K562 (cell line): ENCODE measurements around the gene PBX4.

Experiments
- CCNT2 ChIP-seq: IDR thresholded peaks from 2 replicates; pipeline ENCODE4 v1.6.1; 2011; ENCODE audit warnings: borderline replicate concordance, low read depth, mild to moderate bottlenecking, moderate library complexity, mixed read lengths, low read length; ENCODE audit not compliant: insufficient read length; ENCODE audit errors: extremely low read depth
- ESRRA ChIP-seq: fragments of 450-650 bp; IDR thresholded peaks from 2 replicates; pipeline ENCODE4 v1.6.1; 2014; ENCODE audit warnings: low read depth, mild to moderate bottlenecking, moderate library complexity, borderline replicate concordance
- FOXA1 ChIP-seq: fragments of 450-650 bp; IDR thresholded peaks from 2 replicates; pipeline ENCODE4 v1.6.1; 2016; ENCODE audit warnings: mild to moderate bottlenecking, borderline replicate concordance
- ILK ChIP-seq: fragments of 450-650 bp; IDR thresholded peaks from 2 replicates; pipeline ENCODE4 v1.6.1; 2016; ENCODE audit warnings: missing genetic modification characterization, low read depth, mild to moderate bottlenecking, missing compliant biosample characterization, moderate library complexity, borderline replicate concordance
- LEF1 ChIP-seq: fragments of 450-650 bp; IDR thresholded peaks from 2 replicates; pipeline ENCODE4 v1.6.1; 2016; ENCODE audit warnings: mild to moderate bottlenecking
- MXI1 ChIP-seq: IDR thresholded peaks from 2 replicates; pipeline ENCODE4 v1.6.1; 2011; ENCODE audit warnings: low read depth, mild to moderate bottlenecking, improper control_type of control experiment, low read length
- TF ChIP-seq, protein P1 (sequence below), 2 experiments: fragments of 450-650 bp in 1 of 2; sonication (generic) in 1 of 2; formaldehyde crosslinking in 1 of 2; IDR thresholded peaks; 2 replicates each; pipeline versions ENCODE4 v1.7.1 to v1.9.0; 2016 to 2022; ENCODE audit warnings: inconsistent platforms in 1 of 2, mild to moderate bottlenecking in 1 of 2, missing genetic modification reagents in 1 of 2
- TF ChIP-seq, protein P2 (sequence below), 3 experiments: IDR thresholded peaks in 2 of 3; conservative IDR thresholded peaks in 1 of 3; 2 replicates each; pipeline ENCODE4 v1.5.1; 2011 to 2012; ENCODE audit warnings: low read length in 3 of 3, mild to moderate bottlenecking in 3 of 3, control low read depth in 2 of 3, improper control_type of control experiment in 1 of 3, inconsistent platforms in 1 of 3, low read depth in 1 of 3, mixed read lengths in 1 of 3, moderate library complexity in 1 of 3; ENCODE audit not compliant: insufficient read depth in 2 of 3

DNA sequence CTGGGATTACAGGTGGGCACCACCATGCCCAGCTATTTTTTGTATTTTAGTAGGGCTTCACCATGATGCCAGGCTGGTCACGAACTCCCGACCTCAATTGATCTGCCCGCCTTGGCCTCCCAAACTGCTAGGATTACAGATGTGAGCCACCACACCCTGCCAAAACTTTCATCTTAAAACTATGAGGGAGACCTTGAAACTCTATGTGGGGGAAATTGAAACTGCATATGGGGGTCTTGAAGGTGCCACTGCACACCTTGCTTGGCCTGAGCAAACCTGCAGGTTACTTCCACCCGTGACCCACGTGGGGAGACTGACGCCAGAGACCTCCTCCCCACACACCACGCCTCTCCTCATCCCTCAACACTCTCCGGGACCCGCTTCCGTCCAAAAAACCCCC lies 64.8 kb downstream of the PBX4 start:
- TF ChIP-seq, protein P1, sequence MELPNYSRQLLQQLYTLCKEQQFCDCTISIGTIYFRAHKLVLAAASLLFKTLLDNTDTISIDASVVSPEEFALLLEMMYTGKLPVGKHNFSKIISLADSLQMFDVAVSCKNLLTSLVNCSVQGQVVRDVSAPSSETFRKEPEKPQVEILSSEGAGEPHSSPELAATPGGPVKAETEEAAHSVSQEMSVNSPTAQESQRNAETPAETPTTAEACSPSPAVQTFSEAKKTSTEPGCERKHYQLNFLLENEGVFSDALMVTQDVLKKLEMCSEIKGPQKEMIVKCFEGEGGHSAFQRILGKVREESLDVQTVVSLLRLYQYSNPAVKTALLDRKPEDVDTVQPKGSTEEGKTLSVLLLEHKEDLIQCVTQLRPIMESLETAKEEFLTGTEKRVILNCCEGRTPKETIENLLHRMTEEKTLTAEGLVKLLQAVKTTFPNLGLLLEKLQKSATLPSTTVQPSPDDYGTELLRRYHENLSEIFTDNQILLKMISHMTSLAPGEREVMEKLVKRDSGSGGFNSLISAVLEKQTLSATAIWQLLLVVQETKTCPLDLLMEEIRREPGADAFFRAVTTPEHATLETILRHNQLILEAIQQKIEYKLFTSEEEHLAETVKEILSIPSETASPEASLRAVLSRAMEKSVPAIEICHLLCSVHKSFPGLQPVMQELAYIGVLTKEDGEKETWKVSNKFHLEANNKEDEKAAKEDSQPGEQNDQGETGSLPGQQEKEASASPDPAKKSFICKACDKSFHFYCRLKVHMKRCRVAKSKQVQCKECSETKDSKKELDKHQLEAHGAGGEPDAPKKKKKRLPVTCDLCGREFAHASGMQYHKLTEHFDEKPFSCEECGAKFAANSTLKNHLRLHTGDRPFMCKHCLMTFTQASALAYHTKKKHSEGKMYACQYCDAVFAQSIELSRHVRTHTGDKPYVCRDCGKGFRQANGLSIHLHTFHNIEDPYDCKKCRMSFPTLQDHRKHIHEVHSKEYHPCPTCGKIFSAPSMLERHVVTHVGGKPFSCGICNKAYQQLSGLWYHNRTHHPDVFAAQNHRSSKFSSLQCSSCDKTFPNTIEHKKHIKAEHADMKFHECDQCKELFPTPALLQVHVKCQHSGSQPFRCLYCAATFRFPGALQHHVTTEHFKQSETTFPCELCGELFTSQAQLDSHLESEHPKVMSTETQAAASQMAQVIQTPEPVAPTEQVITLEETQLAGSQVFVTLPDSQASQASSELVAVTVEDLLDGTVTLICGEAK (IDR thresholded peaks at IDR 0.05): no peak
- TF ChIP-seq, protein P1 (CRISPR knock-in tag; IDR thresholded peaks at IDR 0.05): no peak
- TF ChIP-seq LEF1 (no peak), ESRRA (no peak), MXI1 (no peak), ILK (tag) (no peak), FOXA1 (no peak), CCNT2 (no peak)
- TF ChIP-seq, protein P2, sequence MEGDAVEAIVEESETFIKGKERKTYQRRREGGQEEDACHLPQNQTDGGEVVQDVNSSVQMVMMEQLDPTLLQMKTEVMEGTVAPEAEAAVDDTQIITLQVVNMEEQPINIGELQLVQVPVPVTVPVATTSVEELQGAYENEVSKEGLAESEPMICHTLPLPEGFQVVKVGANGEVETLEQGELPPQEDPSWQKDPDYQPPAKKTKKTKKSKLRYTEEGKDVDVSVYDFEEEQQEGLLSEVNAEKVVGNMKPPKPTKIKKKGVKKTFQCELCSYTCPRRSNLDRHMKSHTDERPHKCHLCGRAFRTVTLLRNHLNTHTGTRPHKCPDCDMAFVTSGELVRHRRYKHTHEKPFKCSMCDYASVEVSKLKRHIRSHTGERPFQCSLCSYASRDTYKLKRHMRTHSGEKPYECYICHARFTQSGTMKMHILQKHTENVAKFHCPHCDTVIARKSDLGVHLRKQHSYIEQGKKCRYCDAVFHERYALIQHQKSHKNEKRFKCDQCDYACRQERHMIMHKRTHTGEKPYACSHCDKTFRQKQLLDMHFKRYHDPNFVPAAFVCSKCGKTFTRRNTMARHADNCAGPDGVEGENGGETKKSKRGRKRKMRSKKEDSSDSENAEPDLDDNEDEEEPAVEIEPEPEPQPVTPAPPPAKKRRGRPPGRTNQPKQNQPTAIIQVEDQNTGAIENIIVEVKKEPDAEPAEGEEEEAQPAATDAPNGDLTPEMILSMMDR (IDR thresholded peaks at IDR 0.05 in 2 of 3, conservative IDR thresholded peaks at IDR 0.05 in 1 of 3; ENCODE audit: insufficient read depth in 2 of 3, low read depth in 1 of 3, low read length in 3 of 3): no peak
